Measurements from ENCODE around the gene HNRNPA3. TPM values are rescaled to one million over a fixed set of nuclear protein-coding genes. Genes with fewer than 3 reads are reported as not detected.

The HNRNPA3 gene
- total and polyA plus RNA-seq, 10 of the 15 experiments (the other 5 are each of a cell fraction or from before 2014, with no cell fraction given) = 40.4 to 343 (median 206) TPM

DNA sequence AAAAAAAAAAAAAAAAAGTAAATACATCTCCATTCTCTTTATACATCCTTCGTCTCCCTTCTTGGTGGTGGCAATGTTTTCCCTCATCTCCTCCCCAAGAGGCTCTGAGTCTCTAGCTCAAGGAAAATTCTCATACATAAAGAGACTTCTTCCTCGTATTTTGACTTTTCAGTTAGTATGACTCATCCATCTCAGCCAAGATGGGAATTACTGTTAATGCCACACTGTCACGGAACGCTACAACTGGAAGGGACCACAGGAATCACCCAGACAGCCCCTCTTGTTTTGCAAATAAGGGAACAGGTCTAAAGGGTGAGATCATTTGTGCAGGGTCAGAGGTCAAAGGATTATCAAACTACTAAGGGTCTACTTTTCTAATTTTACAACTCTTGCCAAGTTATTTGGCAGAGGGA lies 32.4 kb downstream of the HNRNPA3 start:
- H4K20me1 ChIP-seq (ENCODE audit: control insufficient read depth, insufficient read depth) = peaks cover 7% of the 10 kb centered on the region
- no peaks in the 10 kb centered on the region; a peak in 3 of 4 replicates for H3K36me3 ChIP-seq (ENCODE audit: control insufficient read depth in 2 of 2, insufficient read depth in 2 of 2, low read length in 1 of 2)
- CTCF ChIA-PET = interaction anchor here (0.6 kb wide), 1 partner anchor 8 kb away, joined by 3 read pairs; no protein-coding TSS in a partner anchor
- in situ Hi-C loops (cut with MboI) (no loop called here), intact Hi-C loops (cut with micrococcal nuclease; ENCODE audit: unreplicated experiment) (no loop called here)
- no peak overlapping the region for H3K9ac ChIP-seq (ENCODE audit: control insufficient read depth, insufficient read depth, low read length)
- no peak overlapping the region for H3K4me2 ChIP-seq (ENCODE audit: control insufficient read depth, insufficient read depth)
- H3K27ac ChIP-seq (ENCODE audit: control insufficient read depth, insufficient read depth) = no peak overlapping the region
- H3K79me2 ChIP-seq (ENCODE audit: control insufficient read depth, insufficient read depth, low read length) = peaks cover 81% of the 10 kb centered on the region
- H3K9me3 ChIP-seq (replicated peaks; ENCODE audit: control insufficient read depth, insufficient read depth, low read length) = no peaks in the 10 kb centered on the region
- no TSS peak for BruUV-seq (replicated peaks)
- peaks cover 17% of the 10 kb centered on the region for H3K4me1 ChIP-seq (ENCODE audit: control insufficient read depth, insufficient read depth, low read length)
- SMC1A ChIA-PET (ENCODE audit: uncharacterized antibody, unreplicated experiment) = no interaction called here
- H2AFZ ChIP-seq (ENCODE audit: control insufficient read depth, low read depth, low read length) = no peak overlapping the region
- no peaks in the 10 kb centered on the region for H3K27me3 ChIP-seq (replicated peaks in 1 of 2; ENCODE audit: control insufficient read depth in 2 of 2, insufficient read depth in 2 of 2, low read length in 1 of 2)
- FAIRE-seq (no peak), DNase-seq (ENCODE audit: low read depth, low spot score) (no peak), ATAC-seq (no peak)
- WGBS (ENCODE audit: insufficient coverage, insufficient replicate concordance, low lambda C conversion rate, missing lambda C conversion rate) = 95% methylated on average over 4 of the region's 4 CpGs
- RAD21 ChIA-PET (ENCODE audit: unreplicated experiment) = no interaction called here
- H3K4me3 ChIP-seq = no peak overlapping the region
- TF ChIP-seq ETV6 (conservative IDR thresholded peaks at IDR 0.05 in 1 of 2, IDR thresholded peaks at IDR 0.05 in 1 of 2; ENCODE audit: borderline replicate concordance in 1 of 2, low read depth in 1 of 2) (no peak), ATF7 (IDR thresholded peaks at IDR 0.05; ENCODE audit: low read depth) (no peak), NR2F1 (conservative IDR thresholded peaks at IDR 0.05) (peak; percentile 53)
- POLR2A ChIA-PET = interaction anchor here (0.5 to 1.2 kb wide), 3 partner anchors 20 to 50 kb away, joined by 3 read pairs; partner anchors contain the start of gene NFE2L2

DNA sequence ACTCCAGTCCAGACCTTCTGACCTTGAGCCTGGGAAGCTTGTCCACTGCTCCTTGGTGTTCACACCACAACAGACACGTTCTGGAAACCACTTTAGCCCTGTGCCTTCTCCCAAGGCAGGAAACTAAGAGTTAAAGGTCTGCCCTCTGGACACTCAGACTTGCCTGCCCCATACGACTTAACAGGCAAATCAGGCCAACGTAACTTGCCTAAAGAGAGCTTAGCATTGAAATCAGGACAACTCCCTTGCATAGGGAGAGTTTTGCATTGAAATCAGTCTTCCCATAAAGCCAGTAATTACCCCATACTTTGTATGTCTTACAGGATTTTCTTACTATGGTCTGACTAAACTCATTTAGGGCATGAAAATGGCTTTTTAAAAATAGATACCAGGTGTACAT lies 33.4 kb downstream of the HNRNPA3 start:
- H3K9ac ChIP-seq (ENCODE audit: control insufficient read depth, insufficient read depth, low read length) = no peak overlapping the region
- in situ Hi-C loops (cut with MboI) = no loop called here
- TF ChIP-seq NR2F1 (conservative IDR thresholded peaks at IDR 0.05) = no peak
- no peak for TF ChIP-seq MTA2 (IDR thresholded peaks at IDR 0.05; ENCODE audit: low read depth)
- TF ChIP-seq, protein P1, sequence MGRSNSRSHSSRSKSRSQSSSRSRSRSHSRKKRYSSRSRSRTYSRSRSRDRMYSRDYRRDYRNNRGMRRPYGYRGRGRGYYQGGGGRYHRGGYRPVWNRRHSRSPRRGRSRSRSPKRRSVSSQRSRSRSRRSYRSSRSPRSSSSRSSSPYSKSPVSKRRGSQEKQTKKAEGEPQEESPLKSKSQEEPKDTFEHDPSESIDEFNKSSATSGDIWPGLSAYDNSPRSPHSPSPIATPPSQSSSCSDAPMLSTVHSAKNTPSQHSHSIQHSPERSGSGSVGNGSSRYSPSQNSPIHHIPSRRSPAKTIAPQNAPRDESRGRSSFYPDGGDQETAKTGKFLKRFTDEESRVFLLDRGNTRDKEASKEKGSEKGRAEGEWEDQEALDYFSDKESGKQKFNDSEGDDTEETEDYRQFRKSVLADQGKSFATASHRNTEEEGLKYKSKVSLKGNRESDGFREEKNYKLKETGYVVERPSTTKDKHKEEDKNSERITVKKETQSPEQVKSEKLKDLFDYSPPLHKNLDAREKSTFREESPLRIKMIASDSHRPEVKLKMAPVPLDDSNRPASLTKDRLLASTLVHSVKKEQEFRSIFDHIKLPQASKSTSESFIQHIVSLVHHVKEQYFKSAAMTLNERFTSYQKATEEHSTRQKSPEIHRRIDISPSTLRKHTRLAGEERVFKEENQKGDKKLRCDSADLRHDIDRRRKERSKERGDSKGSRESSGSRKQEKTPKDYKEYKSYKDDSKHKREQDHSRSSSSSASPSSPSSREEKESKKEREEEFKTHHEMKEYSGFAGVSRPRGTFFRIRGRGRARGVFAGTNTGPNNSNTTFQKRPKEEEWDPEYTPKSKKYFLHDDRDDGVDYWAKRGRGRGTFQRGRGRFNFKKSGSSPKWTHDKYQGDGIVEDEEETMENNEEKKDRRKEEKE (IDR thresholded peaks at IDR 0.05) = no peak
- TF ChIP-seq IRF4 (IDR thresholded peaks at IDR 0.05; ENCODE audit: low read depth, low read length) = no peak
- TF ChIP-seq SIX5 (IDR thresholded peaks at IDR 0.05; ENCODE audit: low read depth, low read length, severe bottlenecking) = no peak
- no peak for TF ChIP-seq SMAD1 (IDR thresholded peaks at IDR 0.05; ENCODE audit: low read depth, partially characterized antibody)
- no peak for TF ChIP-seq CBFB (IDR thresholded peaks at IDR 0.05; ENCODE audit: low read depth)
- no peak for TF ChIP-seq ZZZ3 (IDR thresholded peaks at IDR 0.05; ENCODE audit: control insufficient read depth, insufficient read length, low read depth)
- TF ChIP-seq, protein P2, sequence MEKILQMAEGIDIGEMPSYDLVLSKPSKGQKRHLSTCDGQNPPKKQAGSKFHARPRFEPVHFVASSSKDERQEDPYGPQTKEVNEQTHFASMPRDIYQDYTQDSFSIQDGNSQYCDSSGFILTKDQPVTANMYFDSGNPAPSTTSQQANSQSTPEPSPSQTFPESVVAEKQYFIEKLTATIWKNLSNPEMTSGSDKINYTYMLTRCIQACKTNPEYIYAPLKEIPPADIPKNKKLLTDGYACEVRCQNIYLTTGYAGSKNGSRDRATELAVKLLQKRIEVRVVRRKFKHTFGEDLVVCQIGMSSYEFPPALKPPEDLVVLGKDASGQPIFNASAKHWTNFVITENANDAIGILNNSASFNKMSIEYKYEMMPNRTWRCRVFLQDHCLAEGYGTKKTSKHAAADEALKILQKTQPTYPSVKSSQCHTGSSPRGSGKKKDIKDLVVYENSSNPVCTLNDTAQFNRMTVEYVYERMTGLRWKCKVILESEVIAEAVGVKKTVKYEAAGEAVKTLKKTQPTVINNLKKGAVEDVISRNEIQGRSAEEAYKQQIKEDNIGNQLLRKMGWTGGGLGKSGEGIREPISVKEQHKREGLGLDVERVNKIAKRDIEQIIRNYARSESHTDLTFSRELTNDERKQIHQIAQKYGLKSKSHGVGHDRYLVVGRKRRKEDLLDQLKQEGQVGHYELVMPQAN (conservative IDR thresholded peaks at IDR 0.05) = no peak
- TF ChIP-seq SP1 (IDR thresholded peaks at IDR 0.05; ENCODE audit: low read depth, low read length) = no peak
- TF ChIP-seq NFXL1 (IDR thresholded peaks at IDR 0.05; ENCODE audit: borderline replicate concordance) = no peak

More for the DNA sequence above, 33.4 kb downstream of the HNRNPA3 start:
- Histone ChIP-seq H2AFZ (ENCODE audit: control insufficient read depth, low read depth, low read length) (no peak overlapping the region), H3K27ac (ENCODE audit: control insufficient read depth, insufficient read depth) (no peak overlapping the region), H3K36me3 (ENCODE audit: control insufficient read depth in 2 of 2, insufficient read depth in 2 of 2, low read length in 1 of 2) (no peaks in the 10 kb centered on the region; a peak in 3 of 4 replicates), H3K4me1 (ENCODE audit: control insufficient read depth, insufficient read depth, low read length) (peaks cover 10% of the 10 kb centered on the region; the same call in 1 of the 2 replicates), H4K20me1 (ENCODE audit: control insufficient read depth, insufficient read depth) (peaks cover 7% of the 10 kb centered on the region), H3K4me2 (ENCODE audit: control insufficient read depth, insufficient read depth) (no peak overlapping the region), H3K27me3 (replicated peaks in 1 of 2; ENCODE audit: control insufficient read depth in 2 of 2, insufficient read depth in 2 of 2, low read length in 1 of 2) (no peaks in the 10 kb centered on the region), H3K79me2 (ENCODE audit: control insufficient read depth, insufficient read depth, low read length) (peaks cover 81% of the 10 kb centered on the region), H3K9me3 (replicated peaks; ENCODE audit: control insufficient read depth, insufficient read depth, low read length) (no peaks in the 10 kb centered on the region), H3K4me3 (no peak overlapping the region)
- intact Hi-C loops (cut with micrococcal nuclease; ENCODE audit: unreplicated experiment) = no loop called here
- ChIA-PET SMC1A (ENCODE audit: uncharacterized antibody, unreplicated experiment) (interaction anchor here (0.8 to 3.5 kb wide), 2 partner anchors 22 to 82 kb away, joined by 3 to 7 read pairs; no protein-coding TSS in a partner anchor), RAD21 (ENCODE audit: unreplicated experiment) (interaction anchor here (0.7 kb wide), 1 partner anchor 50 kb away, joined by 4 read pairs; no protein-coding TSS in a partner anchor), POLR2A (interaction anchor here (0.6 to 0.7 kb wide), 3 partner anchors 13 to 1020 kb away, joined by 3 to 4 read pairs (median 4); no protein-coding TSS in a partner anchor), CTCF (interaction anchor here (0.7 kb wide), 1 partner anchor 11 kb away, joined by 3 read pairs; no protein-coding TSS in a partner anchor)
- no peak for DNase-seq (ENCODE audit: low read depth, low spot score)
- no peak for FAIRE-seq
- no TSS peak for BruUV-seq (replicated peaks)
- no peak for ATAC-seq
- WGBS (ENCODE audit: insufficient coverage, insufficient replicate concordance, low lambda C conversion rate, missing lambda C conversion rate) = 37% methylated on average over 3 of the region's 3 CpGs
